GM18505 (cell line): Measurements from ENCODE around the gene MYO1D.
"Not testable (repeated sequence)": the region's sequence is repeated elsewhere in the genome, so short reads cannot be mapped to it uniquely, and the experiment has no call there.

Source experiments
- ATAC-seq: cut with Tn5 transposase; IDR thresholded peaks from one replicate; pipeline ENCODE4 v1.9.1; 2021; ENCODE audit not compliant: unreplicated experiment
- POLR2A ChIP-seq: IDR thresholded peaks from 4 replicates; pipeline ENCODE4 v1.6.1; 2011; ENCODE audit warnings: borderline replicate concordance; ENCODE audit not compliant: insufficient read depth, insufficient read length; ENCODE audit errors: extremely low read depth

Gene MYO1D

GRCh38 chr17:32727681-32728080 is 149.2 kb downstream of the MYO1D start:
- no peak for ATAC-seq
- no peak for TF ChIP-seq POLR2A

GRCh38 chr17:32725697-32726096 is 151.2 kb downstream of the MYO1D start:
- ATAC-seq, result no peak

GRCh38 chr17:32723310-32723955 is 153.5 kb downstream of the MYO1D start:
- no peak for ATAC-seq

More at GRCh38 chr17:32725697-32726096, 151.2 kb downstream of the MYO1D start:
- TF ChIP-seq POLR2A, result no peak

GRCh38 chr17:32722733-32723132 is 154.2 kb downstream of the MYO1D start:
- ATAC-seq, result no peak

More at GRCh38 chr17:32723310-32723955, 153.5 kb downstream of the MYO1D start:
- no peak for TF ChIP-seq POLR2A

GRCh38 chr17:32720671-32721070 is 156.3 kb downstream of the MYO1D start:
- TF ChIP-seq POLR2A, result no peak
- no peak for ATAC-seq

More at GRCh38 chr17:32722733-32723132, 154.2 kb downstream of the MYO1D start:
- no peak for TF ChIP-seq POLR2A

- no peak for TF ChIP-seq POLR2A
- no peak for ATAC-seq
Measured at GRCh38 chr17:32719689-32720088, 157.2 kb downstream of the MYO1D start.

- not testable (repeated sequence) for ATAC-seq
Measured at GRCh38 chr17:32714922-32715321, 162.0 kb downstream of the MYO1D start.

GRCh38 chr17:32714206-32714605 is 162.7 kb downstream of the MYO1D start:
- ATAC-seq, result not testable (repeated sequence)

- no peak for TF ChIP-seq POLR2A
- ATAC-seq, result no peak
Measured at GRCh38 chr17:32713081-32713480, 163.8 kb downstream of the MYO1D start.

GRCh38 chr17:32709562-32709961 is 167.4 kb downstream of the MYO1D start:
- ATAC-seq, result no peak
- TF ChIP-seq POLR2A, result no peak

- no peak for ATAC-seq
- TF ChIP-seq POLR2A, result no peak
Measured at GRCh38 chr17:32701871-32702270, 175.1 kb downstream of the MYO1D start.

GRCh38 chr17:32699247-32699646 is 177.7 kb downstream of the MYO1D start:
- TF ChIP-seq POLR2A, result no peak
- ATAC-seq, result no peak

GRCh38 chr17:32697728-32698625 is 178.9 kb downstream of the MYO1D start:
- ATAC-seq, result no peak

GRCh38 chr17:32696426-32696825 is 180.5 kb downstream of the MYO1D start:
- TF ChIP-seq POLR2A, result no peak
- ATAC-seq, result no peak

More at GRCh38 chr17:32697728-32698625, 178.9 kb downstream of the MYO1D start:
- TF ChIP-seq POLR2A, result no peak
